Measurements from ENCODE around the gene PLCB4. TPM values are rescaled to one million over a fixed set of nuclear protein-coding genes. Genes with fewer than 3 reads are reported as not detected.

PLCB4 gene
- total RNA-seq, 4 donors from 2014 or later: 4.4 to 11.5 (median 8.7) TPM

DNA sequence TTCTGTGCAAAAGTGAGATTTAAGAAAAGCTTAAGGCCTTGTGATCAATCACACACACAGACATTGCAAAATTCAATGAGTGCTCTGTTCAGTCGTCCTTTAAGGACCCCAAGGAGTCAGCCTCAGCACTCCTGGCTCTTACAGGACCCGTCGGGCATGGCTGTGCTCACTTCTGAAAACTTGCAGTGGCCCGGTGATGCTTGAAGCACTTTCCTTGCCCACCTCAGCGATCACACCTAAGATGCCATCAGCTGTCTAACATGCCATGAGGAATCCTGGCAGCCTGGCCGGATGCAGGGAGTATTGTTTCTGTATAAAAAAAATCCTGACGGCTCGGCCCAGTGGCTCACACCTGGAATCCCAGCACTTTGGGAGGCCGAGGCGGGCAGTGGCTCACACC, 344.1 kb downstream of the PLCB4 start:
- TF ChIP-seq, protein P1, sequence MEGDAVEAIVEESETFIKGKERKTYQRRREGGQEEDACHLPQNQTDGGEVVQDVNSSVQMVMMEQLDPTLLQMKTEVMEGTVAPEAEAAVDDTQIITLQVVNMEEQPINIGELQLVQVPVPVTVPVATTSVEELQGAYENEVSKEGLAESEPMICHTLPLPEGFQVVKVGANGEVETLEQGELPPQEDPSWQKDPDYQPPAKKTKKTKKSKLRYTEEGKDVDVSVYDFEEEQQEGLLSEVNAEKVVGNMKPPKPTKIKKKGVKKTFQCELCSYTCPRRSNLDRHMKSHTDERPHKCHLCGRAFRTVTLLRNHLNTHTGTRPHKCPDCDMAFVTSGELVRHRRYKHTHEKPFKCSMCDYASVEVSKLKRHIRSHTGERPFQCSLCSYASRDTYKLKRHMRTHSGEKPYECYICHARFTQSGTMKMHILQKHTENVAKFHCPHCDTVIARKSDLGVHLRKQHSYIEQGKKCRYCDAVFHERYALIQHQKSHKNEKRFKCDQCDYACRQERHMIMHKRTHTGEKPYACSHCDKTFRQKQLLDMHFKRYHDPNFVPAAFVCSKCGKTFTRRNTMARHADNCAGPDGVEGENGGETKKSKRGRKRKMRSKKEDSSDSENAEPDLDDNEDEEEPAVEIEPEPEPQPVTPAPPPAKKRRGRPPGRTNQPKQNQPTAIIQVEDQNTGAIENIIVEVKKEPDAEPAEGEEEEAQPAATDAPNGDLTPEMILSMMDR (IDR thresholded peaks at IDR 0.05; ENCODE audit: low read depth): no peak

DNA sequence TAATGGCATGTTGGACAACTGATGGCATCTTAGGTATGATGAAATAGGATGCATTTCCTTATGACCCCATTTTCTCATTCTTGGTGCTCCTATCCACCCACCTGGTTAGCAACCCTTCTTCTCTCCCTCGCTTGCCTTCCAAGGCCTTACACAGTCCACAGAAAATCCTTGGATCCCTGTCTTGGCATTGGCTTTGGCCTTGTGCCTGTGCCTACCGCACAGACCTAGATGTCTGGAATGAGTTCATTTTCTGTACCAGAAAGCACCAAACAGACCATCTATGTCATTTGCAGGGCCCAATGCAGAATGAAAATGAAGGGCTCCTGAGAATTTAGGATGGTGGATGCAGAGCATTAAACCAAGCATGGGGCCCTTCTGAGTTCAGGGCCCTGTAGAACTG, 346.5 kb downstream of the PLCB4 start:
- TF ChIP-seq, protein P1 (IDR thresholded peaks at IDR 0.05; ENCODE audit: low read depth): no peak

DNA sequence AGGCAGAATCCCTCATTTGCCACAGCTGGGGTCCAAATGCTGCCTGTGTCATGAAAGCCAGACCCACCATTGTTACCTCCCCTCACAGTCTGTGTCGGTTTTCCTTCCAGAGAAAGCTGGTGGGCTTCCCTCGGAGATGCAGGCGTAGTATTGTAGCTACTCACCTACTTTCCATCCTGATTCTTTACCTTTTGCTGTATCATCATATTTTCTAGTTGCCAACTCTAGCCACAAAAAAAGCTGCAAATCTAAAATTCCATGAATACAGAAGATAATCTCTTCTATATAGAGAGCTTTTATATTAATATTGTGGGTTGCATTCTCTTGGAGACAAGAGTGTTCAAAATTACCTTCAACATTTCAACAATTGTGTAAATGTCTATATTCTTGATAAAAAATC, 347.5 kb downstream of the PLCB4 start:
- TF ChIP-seq, protein P1 (IDR thresholded peaks at IDR 0.05; ENCODE audit: low read depth): no peak

DNA sequence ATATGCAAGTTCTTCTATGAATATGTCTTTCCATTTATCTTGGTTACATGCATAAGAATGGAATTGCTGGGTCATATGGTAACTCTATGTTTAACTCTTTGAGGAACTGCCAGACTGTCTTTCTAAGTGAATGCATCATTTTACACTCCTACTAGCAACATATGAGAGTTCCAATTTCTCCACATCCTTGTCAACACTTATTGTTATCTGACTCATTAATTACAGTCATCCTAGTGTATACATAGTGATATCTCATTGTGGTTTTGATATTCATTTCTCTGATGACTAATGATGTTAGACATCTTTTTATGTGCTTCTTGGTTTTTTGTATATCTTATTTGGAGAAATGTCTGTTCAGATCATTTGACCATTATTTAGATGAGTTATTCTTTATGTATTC, 348.8 kb downstream of the PLCB4 start:
- TF ChIP-seq, protein P1 (IDR thresholded peaks at IDR 0.05; ENCODE audit: low read depth): no peak

DNA sequence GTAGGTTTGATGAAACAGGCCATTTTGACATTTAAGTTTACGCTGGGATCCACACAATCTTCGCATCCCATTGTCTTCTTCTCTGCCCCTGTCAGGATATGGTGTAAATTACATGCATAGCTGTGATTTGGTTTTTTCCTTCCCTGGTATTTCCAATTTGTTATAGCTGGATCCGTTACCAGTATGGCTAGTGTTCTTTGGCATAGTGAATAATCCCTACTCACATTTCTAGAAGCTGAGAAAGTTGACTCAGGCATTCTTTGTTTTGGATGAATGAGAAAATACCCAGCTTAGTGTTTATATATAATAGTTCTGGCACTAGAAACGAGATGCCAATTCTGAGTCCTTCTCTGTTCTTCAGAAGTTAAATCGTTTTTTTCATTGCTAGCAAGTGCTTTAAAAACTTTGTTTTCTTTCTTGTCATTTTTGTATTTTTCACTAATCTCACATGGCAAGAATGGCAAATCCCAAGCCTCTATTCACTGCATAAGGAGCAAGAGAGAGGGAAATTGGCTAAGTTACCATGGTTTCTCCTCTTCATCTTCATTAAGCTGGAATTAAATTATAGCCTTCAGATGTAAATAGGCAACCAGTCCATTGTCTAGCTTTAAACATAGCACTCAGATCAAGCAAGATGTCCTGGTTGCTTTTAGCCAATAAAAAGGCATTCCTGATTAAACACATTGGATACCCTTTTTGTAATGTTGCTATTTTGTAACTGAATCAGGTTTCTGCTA, 353.6 kb downstream of the PLCB4 start:
- TF ChIP-seq, protein P1 (IDR thresholded peaks at IDR 0.05; ENCODE audit: low read depth): no peak

DNA sequence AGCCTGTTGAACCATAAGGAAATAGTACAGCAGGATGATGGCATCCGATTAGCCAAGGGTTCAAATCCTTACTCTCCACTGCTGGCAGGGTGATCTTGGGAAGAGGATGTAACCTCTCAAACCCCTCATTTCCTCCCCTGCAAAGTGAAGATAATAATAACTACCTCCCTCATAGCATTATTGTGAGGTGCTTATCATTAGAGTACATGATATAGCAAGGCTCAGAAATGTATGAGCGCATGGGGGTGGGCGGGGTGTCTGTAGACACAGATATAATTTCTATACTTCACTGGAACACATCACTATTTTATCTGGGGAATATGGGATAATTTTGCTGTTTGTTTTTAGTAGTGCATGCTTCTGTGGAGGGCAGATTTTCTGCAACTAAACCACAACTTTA, 355.7 kb downstream of the PLCB4 start:
- TF ChIP-seq, protein P1 (IDR thresholded peaks at IDR 0.05; ENCODE audit: low read depth): no peak

DNA sequence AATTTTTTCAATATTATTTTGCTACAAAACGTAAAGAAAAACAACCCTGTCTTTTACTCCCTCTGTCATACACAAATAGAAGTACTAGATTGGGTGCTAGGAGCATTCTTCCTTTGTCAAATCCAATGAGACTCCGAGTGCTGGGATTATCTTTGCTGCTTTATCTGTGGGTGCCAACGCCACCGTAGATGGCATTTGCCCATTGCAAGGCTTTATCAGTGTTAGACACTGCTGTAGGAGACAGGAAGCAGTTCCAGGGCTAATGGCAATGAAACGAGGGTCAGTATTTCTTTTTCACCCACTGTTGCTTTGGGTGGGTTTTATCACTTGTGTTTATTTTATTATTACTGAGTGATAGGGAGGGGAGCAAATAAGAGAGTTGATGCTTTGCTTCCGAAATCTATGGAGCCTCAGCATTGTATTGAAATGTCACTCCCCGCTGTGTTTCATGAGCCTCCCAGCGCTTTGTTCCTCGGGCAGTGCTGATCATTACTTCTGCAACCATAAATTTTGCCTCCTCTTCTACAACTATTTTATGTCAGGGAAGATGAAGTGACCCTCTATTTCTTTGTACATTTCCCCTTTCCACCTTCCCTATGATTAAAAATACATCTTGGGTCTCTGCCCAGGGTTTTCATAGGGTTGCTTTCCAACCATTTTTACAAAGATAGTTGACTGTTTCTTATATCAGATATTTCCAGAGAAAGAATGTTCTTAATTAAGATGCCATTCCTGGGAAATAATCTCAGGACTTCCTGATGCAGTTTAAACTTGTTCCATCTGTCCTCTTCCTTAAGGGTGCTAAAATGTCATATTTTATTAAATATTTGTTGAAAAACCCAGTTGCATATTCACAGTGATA, 358.8 kb downstream of the PLCB4 start:
- TF ChIP-seq, protein P1 (IDR thresholded peaks at IDR 0.05; ENCODE audit: low read depth): no peak
